Activated CD8-positive, alpha-beta memory T cell treated with anti-CD3 and anti-CD28 coated beads, Interleukin-2, amount 50 U/mL, for 4 hours (primary cell): Measurements from ENCODE around the gene ARID1B.

Source experiments
- DNase-seq: peaks from one replicate; pipeline ENCODE4 v3.0.0-alpha.2; 2020

ARID1B gene

DNA sequence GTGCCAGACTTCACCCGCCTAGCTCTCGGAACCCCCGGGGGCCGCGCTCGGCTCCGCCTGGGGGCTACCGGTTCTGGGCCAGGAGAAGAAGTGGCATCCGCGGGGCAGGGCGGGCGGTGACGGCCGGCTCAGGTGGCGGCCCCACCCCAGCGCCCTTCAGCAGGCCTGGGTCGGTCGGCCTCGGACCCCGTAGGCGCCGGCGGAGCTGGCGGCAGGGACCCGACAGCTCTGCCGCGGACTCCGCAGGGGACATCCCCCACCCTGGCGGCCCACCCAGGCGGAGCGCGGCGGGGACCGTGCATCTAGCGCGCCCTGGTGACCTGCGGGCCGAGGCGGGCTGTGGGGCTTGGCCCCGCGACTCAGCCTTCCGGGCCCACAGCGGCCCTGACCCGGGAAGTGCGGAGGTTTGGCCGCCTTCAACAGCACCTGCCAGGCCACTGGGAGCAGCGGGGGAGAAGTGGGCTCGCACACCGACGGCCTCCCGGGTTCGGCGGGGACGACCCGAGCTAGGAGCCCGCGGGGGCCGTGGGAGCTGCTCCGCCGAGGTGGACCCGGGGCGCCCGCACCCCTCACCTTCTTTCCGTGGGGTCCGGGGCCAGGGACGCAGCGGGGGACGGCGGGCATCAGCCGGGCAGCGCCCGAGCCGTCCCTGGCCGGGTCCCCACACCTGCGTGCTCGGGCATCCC lies 459.0 kb downstream of the ARID1B start:
- peak; percentile 33 for DNase-seq

DNA sequence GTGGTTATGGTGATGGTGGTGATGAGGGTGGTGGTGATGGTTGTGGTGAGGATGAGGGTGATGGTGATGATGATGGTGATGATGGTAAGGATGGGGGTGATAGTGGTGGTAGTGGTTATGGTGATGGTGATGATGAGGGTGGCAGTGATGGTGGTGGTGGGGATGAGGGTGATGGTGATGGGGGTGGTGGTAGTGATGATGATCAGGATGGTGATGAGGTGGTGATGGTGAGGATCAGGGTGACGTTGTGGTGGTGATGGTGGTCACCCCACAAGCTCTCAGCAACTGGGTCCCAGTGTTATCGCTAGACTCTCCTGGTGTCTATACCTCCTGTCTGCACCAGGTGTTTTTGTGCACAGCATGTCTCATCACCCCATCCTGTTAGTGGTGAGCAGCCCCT lies 461.2 kb downstream of the ARID1B start:
- no peak for DNase-seq

DNA sequence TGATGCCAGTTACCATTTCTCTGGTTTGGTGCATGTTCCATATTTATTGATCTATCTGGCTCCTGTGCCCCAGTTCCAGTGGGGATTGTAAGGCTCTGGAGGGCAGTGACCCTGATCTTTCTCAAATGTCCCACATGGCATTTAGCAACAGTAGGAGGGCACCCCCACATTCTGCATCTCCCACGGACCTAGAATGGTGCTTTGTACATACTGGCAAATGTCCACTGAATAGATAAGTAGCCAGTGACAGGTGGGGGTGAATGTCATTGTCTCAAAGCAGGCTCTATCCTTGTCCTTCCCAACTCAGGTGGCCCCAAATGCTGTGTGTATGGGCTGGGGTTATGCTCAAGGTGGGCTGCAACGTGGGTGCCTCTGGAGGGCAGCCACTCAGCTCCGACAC lies 462.0 kb downstream of the ARID1B start:
- no peak for DNase-seq

DNA sequence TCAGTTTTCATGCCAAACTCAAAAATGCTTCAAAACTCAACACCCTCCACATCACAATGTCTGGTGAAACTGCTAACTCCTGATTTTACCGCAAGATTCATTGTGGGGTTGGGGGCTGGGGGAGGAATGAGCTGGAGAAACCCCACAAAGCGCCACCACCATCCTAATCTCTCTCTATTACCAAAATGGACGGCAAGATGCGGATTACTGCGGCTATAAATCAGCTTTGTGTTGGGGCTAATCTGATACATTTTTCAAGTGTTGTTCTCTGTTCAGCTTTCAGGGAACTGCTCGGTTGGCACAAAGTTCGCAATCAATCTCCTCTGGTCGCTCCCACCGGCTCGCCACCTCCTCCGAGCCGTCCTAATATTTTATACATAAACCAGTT lies 462.5 kb downstream of the ARID1B start:
- DNase-seq = no peak

DNA sequence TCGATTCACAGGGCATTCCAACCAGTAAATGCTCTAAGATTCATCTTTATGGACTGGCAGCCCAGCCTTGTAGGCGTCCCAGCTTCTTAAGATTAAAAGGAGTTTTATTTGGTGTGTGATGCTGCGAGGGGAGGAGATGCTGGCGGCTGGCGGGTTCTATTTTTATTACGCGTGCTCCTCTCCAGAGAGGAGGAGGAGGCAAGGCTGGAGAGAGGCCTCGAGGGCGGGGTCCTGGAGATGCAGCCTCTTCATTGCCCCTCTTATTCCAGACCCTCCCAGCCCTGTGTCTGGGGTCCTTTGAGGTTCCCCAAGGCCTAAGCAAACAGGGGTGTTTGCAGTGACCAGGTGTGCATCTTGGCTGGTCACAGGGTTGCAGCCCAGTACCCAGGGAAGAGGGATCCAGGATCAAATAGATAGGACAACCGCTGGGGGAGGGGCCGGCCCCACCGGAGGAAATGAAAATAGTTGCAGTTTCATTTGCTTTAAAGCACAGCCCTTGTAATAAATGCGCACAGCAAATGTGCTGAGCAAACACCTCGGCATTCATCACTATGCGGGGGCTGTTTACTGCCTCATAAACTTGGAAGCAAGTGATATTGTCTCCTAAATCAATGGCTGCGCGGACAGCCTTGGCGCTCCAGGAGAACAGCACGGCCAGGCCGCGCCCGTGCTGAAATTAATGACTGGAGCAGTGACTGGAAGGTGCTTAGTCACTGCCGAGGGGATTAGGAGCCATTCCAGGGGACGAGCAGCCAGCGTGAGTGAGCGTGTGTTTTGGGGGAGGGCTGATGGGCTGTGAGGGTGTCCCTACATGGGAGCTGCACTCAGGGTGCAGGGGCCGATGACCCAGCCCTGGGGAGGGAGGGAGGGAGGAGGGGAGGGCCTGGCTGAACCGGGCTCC lies 463.1 kb downstream of the ARID1B start:
- DNase-seq = no peak

DNA sequence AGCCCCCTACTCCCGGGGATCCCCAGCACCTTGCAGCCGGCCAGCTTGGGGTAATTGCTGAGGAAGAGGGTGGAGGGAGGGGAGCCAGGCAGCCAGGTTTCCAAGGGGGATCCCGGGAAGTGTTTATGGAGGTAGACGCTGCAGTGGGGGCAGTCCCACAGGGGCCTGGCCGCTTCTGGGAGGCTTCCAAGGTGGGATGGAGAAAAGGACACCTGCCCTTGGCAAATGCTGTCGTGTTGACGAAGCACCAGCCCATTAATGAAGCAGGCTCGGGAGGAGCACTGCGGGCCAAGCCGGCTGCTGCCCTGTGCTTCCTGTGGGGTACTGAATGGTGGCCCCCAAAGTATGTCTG lies 463.8 kb downstream of the ARID1B start:
- no peak for DNase-seq

DNA sequence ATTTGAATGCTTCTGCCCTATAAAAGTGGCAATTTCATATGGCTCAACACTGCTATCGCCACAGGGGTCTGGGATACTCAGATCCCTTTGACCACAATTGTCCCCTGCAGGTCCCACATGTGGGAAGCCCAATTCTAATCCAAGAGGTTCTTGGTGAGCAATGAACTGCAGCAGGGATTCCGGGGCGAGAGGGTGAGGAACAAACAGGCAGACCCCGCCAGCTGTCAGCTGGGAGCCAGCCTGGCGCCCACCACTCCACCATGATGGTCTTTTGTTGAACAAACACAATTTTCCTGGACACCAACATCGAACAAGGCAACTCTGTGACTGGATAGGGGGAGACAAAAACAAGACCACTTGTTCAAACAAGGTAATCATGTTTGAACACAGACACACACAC lies 465.6 kb downstream of the ARID1B start:
- DNase-seq = no peak

DNA sequence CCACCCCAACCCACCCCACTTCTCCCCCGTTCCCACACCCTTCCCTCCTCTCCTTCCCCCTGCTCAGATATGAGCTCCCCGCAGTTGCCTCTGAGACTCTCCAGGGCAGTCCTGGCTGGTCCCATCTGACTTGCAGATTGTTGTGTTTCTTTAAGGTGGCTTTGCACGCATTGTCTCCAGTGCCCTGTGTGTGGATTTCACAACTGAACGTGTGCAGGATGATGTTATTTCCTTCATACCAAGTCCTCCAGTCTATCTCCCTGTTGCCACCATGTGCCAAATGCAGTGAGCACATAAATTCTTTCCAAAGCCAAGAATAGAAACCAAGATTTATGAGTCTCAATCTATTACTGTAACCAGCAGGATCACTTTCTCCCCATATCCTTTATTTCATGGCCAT lies 467.0 kb downstream of the ARID1B start:
- no peak for DNase-seq

DNA sequence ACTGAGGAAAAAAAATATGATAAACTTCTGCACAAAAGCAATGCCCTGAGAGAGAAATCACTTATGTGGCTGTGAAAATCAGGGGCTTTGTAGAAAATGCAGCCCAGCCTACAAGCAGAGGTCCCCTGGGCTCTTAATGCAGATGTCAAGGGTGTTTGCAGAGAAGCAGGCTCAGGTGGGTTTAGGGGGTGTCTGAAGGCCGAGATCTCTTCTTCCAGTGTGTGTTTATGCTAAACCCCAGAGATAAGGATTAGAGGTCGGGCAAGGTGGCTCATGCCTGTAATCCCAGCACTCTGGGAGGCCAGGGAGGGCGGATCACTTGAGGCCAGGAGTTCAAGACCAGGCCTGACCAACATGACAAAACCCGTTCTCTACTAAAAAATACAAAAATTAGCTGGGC lies 467.6 kb downstream of the ARID1B start:
- DNase-seq = no peak

DNA sequence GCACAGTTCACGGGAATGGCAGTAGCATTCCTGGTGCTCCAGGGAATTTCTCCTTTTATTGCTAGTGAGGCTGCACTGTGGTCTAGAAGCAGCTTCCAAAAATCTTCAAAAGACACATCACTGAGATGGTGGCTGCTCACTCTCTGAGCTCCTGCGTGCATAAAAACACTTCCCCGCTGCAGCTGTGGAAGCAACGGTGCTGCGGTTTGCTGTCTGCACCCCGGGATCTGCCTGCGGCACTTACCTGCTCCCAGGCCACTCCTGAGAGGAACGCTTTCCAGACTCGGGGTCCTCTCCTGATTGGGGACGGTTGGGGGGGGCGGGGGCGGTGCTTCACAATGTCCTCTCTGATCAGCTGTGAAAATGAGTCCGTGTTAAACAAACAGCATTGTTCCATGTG lies 468.3 kb downstream of the ARID1B start:
- DNase-seq = no peak

DNA sequence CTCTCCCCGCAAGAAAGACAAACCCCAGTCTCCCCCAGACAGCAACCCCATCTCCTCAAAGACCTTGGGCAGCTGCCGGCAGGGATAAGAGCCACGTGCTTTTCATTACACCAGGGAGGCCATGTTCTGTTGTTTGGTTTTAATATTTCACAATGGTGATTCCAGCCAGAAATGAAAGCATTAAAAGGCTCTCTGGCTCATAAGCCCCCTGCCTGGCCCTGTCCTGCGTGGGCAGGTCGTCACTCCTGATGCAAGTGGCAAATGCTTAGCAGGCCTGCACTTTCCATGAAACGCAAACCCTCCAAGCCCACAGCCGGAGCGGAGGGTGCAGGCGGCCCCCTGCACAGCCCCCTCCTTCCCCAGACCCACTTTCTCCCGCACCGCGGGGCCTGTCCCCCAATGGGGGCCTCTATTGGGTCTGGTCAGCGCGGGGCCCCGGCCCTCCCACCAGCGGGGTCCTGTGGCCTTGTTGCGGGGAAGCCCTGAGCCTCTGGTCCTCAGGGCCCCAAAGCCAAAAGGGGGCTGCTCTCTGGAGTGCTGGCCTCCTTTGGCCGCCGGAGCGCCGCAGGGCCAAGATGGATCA lies 469.0 kb downstream of the ARID1B start:
- DNase-seq = no peak

DNA sequence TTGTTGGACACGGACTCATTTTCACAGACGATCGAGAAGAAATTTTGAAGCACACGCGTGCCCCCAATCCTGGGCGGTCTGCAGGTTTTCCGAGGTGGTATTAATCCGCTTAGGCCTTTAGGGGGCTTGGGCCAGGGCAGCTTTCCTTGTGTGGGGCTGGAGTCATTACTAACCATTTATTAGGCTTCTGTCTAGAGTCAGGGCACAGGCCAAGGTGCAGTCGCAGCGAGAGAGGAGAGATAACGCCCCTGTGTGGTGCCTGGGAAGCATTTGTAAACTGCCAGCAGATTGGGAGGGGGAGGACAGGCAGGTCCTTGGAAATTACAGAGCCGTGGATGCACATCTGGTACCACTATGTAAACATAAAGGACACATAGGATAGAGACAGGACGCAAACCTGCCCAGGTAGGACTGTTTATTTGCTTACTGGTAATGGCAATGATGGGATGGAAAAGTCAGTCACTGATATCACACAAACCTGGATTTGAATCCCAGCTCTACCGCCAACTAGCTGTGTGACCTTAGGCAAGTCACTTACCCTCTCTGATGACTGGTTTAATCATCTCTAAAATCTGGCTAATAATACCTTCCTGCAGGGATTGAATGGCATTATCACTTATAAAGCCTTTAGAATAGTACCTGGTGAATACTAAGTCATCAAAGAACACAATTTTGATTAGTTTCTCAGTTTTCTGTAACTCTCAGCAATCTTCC lies 469.8 kb downstream of the ARID1B start:
- DNase-seq = no peak

DNA sequence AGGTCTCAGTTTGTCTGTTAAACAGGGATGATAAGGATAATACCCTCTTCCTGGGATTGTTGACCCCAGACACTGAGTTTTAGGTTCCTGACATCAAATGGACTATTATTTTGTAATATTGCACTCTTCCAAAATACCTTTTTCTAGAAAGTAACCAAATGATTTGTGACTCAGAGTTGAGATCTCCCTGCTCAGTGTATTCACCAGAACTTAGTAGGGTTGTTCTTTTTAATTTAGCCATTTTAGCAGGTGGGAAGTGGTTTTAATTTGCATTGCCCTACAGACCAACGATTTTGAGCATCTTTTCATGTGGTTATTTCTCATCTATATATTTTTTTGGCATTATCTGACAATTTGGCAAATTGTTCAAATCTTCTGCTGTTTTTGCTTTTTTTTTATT lies 471.1 kb downstream of the ARID1B start:
- DNase-seq = no peak

DNA sequence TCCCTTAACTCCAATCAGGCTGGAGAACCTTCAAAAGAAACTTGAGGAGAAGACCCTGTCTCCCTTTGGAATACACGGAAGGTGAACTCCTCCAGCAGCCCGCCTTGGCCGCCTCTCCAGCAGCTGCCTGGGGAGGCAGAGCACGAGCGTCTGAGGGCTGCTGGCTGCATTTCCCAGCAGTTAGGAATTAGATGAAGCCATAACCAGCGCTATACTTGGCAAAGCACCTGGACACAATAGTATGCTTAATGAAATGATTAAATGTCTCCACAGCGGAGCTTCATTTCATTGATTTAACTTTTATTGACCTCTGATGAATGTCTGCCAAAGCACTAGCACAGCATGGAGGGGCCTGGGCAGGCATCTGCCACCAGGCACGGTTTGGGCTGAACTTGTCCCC lies 472.6 kb downstream of the ARID1B start:
- DNase-seq = no peak

DNA sequence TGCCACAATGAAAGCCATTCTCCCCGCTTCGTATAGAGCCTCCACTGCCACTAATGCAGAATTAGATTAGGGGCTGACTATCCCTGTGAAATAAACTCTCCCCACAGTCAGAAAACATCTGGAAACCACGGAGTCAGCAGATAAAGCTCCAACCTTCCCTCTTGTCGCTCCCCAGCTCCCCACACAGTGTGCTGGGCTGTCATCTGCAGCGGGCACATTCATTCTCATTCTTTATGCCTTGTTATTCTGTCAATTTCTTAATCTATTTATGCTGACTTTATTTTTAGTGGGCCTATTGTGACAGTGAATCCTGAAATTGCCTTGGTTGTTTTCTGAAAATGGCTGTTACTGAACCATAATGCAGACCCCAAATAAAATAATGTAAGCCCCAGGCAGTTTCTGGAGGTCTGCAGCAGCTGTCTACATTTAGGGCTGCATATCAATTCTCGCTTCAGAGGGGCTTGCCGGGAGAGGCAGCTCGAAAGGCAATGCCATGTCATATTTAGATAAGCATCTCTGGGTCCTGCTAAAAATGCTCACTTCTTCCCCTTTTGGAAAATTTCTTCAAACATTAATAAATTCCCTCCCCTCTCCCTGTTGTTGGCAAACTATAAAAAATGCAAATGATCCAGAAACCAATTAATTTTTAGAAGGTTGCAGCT lies 474.5 kb downstream of the ARID1B start:
- DNase-seq = no peak

DNA sequence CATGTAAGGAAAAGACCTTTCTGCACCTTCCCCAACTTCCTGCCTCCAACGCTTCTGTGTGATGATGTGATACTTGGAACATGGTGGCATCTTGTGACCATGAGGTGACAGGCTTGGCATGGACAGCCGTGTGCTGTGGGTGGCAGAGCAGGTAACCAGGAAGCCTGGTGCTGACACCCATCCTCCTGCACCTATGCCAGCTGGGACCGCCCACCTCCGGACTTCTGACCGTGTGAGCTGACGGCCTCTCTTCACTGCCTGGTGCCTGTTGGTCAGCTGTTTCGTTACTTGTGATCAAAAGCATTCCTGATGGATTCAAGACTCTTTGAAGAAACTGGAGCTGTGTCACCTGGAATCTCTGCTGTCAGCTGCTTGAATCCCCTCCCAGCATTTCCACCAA lies 475.8 kb downstream of the ARID1B start:
- no peak for DNase-seq

DNA sequence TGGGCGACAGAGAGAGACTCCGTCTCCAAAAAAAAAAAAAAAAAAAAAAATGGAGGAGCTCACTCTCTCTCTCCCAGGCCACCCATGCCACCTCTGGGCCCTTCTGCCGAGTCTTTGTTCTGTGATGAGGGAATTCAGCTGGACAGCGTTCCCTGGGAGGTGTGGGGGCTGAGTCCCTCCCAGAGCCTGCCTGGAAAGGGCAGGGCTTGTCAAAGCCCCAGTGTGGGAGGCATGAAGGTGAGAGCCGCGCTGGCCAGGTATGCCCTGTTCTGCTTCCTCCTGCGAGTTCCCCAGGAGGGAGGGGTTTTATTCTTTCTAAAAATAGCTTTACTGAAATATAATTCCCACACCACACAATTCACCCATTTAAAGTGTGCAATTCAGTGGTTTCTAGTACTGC lies 476.5 kb downstream of the ARID1B start:
- no peak for DNase-seq

DNA sequence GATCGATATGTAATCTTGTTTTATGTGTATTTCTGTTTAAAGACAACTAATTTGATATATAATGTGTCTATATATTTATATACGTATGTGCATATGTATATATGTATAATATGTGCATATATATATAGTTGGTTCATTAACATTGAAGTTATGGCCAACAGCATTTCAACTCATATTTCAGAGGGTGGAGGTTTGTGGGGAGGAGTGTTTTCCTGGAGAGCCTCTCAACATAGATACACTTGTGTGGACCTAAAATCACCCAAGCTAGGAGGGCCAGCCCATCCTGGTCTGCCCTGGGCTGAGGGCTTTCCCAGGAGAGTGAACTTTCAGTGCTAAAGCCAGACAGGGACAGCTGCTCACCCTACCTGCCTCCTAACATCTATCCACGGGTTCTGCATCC lies 477.4 kb downstream of the ARID1B start:
- DNase-seq = no peak

DNA sequence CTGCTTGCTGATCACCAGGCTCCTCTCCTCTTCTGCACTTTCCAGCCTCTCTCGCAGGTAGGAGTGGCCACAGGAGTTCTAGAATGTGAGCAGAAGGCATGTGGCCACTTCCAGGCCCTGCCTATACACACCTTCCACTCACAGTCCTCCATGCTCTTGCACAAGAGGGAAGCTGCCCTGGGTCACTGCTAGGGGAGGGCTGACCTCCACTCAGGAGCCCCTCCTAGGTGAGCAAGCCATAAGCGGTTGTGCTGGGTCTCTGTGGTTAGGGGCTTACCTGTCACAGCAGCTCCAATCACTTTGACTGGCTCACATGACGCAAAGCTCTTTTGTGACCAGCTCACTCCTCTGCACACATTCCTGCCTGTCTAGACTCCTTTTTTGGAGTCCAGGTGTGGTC lies 477.9 kb downstream of the ARID1B start:
- DNase-seq = no peak

DNA sequence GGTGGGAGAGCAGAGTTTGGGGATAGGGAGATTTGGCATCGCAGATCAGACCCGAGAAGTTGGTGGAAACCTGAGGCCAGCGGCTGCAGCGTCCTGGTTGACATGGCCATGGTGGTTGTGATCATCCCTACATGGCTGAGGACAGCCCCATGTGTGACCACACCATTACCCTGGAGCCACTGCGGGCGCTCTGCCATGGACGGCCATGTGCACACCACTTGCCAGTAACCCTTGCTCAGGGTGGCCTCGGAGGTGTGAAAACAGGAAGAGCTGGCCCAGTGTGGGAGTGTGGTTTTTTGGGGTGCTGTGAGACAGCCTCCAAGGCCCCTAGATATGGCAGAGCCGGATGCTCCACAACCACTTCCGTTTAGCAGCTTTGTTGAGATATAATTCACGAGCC lies 481.7 kb downstream of the ARID1B start:
- DNase-seq = no peak

DNA sequence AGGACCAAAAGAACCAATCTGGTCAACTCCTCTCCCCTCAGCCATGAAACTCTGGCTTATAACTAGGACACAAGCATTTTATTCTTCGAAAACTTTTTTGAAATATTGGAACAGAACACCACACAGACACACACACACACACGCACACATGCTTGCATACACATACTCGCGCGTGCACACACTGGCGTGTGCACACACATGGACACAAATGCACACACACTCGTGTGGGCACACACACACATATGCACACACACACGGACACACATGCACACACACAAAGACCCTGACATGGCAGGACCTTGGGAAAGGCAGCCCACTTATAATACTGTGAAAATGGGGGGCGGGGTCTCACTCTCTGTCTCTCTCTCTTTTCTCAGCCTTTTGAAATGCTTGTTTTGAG lies 482.3 kb downstream of the ARID1B start:
- no peak for DNase-seq
